ENCODE data around the gene APBA1. TPM values are rescaled to one million over a fixed set of nuclear protein-coding genes. Genes with fewer than 3 reads are reported as not detected.

APBA1 gene
- total RNA-seq, 1 donor: 1.8 TPM

DNA sequence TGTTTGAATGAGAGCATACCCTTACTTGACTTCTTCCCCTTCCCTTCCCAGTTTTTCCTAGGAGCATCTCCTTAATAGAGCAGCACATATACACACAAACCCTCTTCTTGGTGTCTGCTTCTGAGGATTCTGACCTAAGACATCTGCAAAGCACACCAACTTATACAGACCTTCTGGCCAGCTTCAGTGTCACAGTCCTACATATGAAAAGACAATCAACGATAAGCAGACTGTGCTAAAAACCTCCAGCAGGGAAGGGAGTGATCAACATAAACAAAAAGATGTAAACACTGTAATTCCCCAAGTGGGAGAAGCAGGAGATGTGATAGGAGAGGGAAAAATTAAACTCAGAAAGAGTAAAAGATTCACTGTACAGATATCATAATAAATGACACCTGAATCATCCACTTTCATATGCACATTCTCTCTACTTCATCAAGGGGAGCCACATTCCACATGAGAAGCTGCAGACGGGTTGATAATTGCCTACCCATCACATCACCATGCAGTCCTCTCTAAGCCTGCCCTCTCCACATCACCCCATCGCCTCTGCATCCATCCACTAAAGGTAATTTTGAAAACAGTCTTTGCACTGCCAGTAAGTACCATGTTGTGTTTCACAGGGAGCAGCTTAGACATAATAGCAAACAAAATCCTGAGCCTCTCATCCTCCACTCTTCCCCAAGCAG, 13.0 kb downstream of the APBA1 start:
- TF ChIP-seq, protein P1, sequence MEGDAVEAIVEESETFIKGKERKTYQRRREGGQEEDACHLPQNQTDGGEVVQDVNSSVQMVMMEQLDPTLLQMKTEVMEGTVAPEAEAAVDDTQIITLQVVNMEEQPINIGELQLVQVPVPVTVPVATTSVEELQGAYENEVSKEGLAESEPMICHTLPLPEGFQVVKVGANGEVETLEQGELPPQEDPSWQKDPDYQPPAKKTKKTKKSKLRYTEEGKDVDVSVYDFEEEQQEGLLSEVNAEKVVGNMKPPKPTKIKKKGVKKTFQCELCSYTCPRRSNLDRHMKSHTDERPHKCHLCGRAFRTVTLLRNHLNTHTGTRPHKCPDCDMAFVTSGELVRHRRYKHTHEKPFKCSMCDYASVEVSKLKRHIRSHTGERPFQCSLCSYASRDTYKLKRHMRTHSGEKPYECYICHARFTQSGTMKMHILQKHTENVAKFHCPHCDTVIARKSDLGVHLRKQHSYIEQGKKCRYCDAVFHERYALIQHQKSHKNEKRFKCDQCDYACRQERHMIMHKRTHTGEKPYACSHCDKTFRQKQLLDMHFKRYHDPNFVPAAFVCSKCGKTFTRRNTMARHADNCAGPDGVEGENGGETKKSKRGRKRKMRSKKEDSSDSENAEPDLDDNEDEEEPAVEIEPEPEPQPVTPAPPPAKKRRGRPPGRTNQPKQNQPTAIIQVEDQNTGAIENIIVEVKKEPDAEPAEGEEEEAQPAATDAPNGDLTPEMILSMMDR (IDR thresholded peaks at IDR 0.05; ENCODE audit: extremely low read depth, low read depth, low read length): no peak
- no peak overlapping the region for H2AFZ ChIP-seq (ENCODE audit: low read length)
- H3K36me3 ChIP-seq (ENCODE audit: insufficient read depth, low read length): no peaks in the 10 kb centered on the region
- peaks cover 6% of the 10 kb centered on the region for H3K4me1 ChIP-seq (ENCODE audit: insufficient read depth, low read length)
- H3K27me3 ChIP-seq (ENCODE audit: insufficient read depth, low read length): no peaks in the 10 kb centered on the region
- no peak overlapping the region for H3K4me3 ChIP-seq (ENCODE audit: insufficient read depth, low read length)
- H3K9me3 ChIP-seq (ENCODE audit: low read depth, low read length): no peaks in the 10 kb centered on the region
- peak; percentile 21 for DNase-seq (ENCODE audit: insufficient read length, low spot score, missing footprints)
- H3K79me2 ChIP-seq (ENCODE audit: insufficient read depth, low read length): no peaks in the 10 kb centered on the region
- H3K4me2 ChIP-seq (ENCODE audit: insufficient read depth, low read length): no peak overlapping the region
- H3K27ac ChIP-seq (ENCODE audit: low read depth, low read length): no peak overlapping the region
- no peaks in the 10 kb centered on the region for H4K20me1 ChIP-seq (ENCODE audit: insufficient read depth, low read length)

DNA sequence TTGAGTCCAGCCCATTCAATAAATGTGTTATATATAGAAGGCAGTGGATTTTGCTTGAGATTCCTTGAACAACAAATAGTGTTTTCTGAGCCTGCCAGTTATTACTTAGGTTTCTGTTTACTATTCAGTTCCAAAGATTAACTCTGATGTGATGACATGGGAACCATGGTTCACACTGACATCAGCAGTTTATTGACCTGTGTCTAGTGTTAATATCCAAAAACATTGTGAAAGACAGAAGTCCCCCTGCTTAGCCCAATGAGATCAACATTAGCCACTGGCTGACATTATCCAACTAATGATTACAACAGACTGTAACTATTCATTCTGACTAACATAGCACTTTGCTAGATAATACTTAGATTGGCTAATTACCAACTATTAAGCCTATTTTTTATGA, 14.9 kb downstream of the APBA1 start:
- TF ChIP-seq, protein P1 (IDR thresholded peaks at IDR 0.05; ENCODE audit: extremely low read depth, low read depth, low read length): no peak
- Histone ChIP-seq H3K4me3 (ENCODE audit: insufficient read depth, low read length) (no peak overlapping the region), H3K27me3 (ENCODE audit: insufficient read depth, low read length) (no peaks in the 10 kb centered on the region), H3K27ac (ENCODE audit: low read depth, low read length) (no peak overlapping the region), H3K36me3 (ENCODE audit: insufficient read depth, low read length) (no peaks in the 10 kb centered on the region), H3K9me3 (ENCODE audit: low read depth, low read length) (no peaks in the 10 kb centered on the region), H3K4me2 (ENCODE audit: insufficient read depth, low read length) (no peak overlapping the region), H4K20me1 (ENCODE audit: insufficient read depth, low read length) (no peaks in the 10 kb centered on the region), H3K79me2 (ENCODE audit: insufficient read depth, low read length) (no peaks in the 10 kb centered on the region), H2AFZ (ENCODE audit: low read length) (no peak overlapping the region), H3K4me1 (ENCODE audit: insufficient read depth, low read length) (peaks cover 6% of the 10 kb centered on the region)
- no peak for DNase-seq (ENCODE audit: insufficient read length, low spot score, missing footprints)

DNA sequence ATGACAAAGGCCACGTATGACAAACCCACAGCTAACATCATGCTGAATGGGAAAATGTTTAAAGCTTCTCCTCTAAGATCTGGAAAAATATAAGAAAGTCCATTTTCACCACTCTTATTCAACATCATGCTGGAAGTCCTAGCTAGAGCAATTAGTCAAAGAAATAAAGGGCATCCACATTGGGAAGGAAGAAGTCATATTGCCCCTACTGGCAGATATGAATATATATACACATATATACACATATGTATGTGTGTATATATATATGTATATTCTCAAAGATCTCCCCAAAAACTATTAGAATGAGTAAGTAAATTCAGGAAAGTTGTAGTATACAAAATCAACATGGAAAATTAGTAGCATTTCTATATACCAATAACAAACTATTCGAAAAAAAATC, 17.1 kb downstream of the APBA1 start:
- Histone ChIP-seq H3K36me3 (ENCODE audit: insufficient read depth, low read length) (no peaks in the 10 kb centered on the region), H3K79me2 (ENCODE audit: insufficient read depth, low read length) (no peaks in the 10 kb centered on the region), H3K27ac (ENCODE audit: low read depth, low read length) (no peak overlapping the region), H3K27me3 (ENCODE audit: insufficient read depth, low read length) (no peaks in the 10 kb centered on the region), H2AFZ (ENCODE audit: low read length) (no peak overlapping the region), H3K4me3 (ENCODE audit: insufficient read depth, low read length) (no peak overlapping the region), H3K4me1 (ENCODE audit: insufficient read depth, low read length) (peaks cover 3% of the 10 kb centered on the region), H3K4me2 (ENCODE audit: insufficient read depth, low read length) (no peak overlapping the region), H3K9me3 (ENCODE audit: low read depth, low read length) (no peaks in the 10 kb centered on the region), H4K20me1 (ENCODE audit: insufficient read depth, low read length) (no peaks in the 10 kb centered on the region)
- TF ChIP-seq, protein P1 (IDR thresholded peaks at IDR 0.05; ENCODE audit: extremely low read depth, low read depth, low read length): no peak
- DNase-seq (ENCODE audit: insufficient read length, low spot score, missing footprints): no peak

DNA sequence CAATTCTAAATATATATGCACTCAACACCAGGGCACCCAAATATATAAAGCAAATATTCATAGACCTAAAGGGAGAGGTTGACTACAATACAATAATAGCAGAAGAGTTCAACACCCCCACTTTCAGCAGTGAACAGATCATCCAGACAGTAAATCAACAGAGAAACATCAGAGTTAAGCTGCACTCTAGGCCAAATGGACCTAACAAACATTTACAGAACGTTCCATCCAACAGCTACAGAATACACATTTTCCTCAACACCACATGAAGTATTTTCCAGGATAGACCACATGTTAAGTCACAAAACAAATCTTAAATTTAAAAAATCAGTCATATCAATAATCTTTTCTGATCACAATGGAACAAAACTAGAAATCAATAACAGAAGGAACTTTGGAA, 18.9 kb downstream of the APBA1 start:
- no peaks in the 10 kb centered on the region for H3K27me3 ChIP-seq (ENCODE audit: insufficient read depth, low read length)
- no peaks in the 10 kb centered on the region for H3K9me3 ChIP-seq (ENCODE audit: low read depth, low read length)
- H3K4me2 ChIP-seq (ENCODE audit: insufficient read depth, low read length): no peak overlapping the region
- H4K20me1 ChIP-seq (ENCODE audit: insufficient read depth, low read length): no peaks in the 10 kb centered on the region
- TF ChIP-seq, protein P1 (IDR thresholded peaks at IDR 0.05; ENCODE audit: extremely low read depth, low read depth, low read length): no peak
- H3K36me3 ChIP-seq (ENCODE audit: insufficient read depth, low read length): no peaks in the 10 kb centered on the region
- H3K4me3 ChIP-seq (ENCODE audit: insufficient read depth, low read length): no peak overlapping the region
- no peak overlapping the region for H2AFZ ChIP-seq (ENCODE audit: low read length)
- no peaks in the 10 kb centered on the region for H3K79me2 ChIP-seq (ENCODE audit: insufficient read depth, low read length)
- no peak overlapping the region for H3K27ac ChIP-seq (ENCODE audit: low read depth, low read length)
- H3K4me1 ChIP-seq (ENCODE audit: insufficient read depth, low read length): peaks cover 15% of the 10 kb centered on the region
- DNase-seq (ENCODE audit: insufficient read length, low spot score, missing footprints): no peak
